GM19035 (cell line): ENCODE results near the gene TOLLIP.
A peak's percentile ranks its signal among the peaks of the same experiment; 100 is the strongest.

ENCODE experiments used
- ATAC-seq: cut with Tn5 transposase; IDR thresholded peaks from one replicate; pipeline ENCODE4 v1.9.1; 2021; ENCODE audit not compliant: unreplicated experiment

TOLLIP gene

GRCh38 chr11:1317993-1318392, 8.6 kb upstream of the TOLLIP start:
- no peak for ATAC-seq

- ATAC-seq: no peak
Measured at GRCh38 chr11:1317432-1317831, 8.0 kb upstream of the TOLLIP start.

DNA sequence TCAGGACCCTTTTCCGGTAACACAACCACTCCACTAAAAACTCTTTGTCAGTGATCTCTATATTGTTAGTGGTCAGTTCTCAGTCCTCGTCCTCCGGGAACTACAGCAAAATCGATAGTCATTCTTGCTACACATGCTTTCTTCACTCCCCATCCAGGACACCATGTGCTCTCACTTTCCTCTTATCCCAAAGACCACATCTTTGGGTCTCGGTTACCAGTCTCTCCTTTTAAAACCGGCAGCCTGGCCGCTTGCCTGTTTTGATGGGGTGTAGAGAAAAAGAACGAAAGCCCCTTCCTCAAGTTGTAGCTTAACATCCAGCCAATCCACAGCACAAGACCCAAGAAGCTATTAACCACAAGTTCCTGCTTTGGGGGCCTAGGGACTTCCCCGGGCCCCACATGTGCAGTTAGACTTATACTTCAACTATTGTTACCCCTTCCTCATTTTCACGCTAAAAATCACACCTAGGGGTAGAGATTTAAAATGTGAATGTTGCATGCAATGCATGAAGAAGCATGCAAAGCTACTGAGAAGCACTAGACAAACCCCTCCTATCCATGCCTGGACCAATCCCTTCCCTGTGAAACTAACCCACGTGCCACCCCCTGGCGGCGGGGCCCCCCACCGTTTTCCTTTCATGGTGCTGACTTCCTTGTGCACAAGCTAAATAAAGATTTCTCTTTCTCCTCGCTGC, 1.5 kb upstream of the TOLLIP start:
- no peak for ATAC-seq

DNA sequence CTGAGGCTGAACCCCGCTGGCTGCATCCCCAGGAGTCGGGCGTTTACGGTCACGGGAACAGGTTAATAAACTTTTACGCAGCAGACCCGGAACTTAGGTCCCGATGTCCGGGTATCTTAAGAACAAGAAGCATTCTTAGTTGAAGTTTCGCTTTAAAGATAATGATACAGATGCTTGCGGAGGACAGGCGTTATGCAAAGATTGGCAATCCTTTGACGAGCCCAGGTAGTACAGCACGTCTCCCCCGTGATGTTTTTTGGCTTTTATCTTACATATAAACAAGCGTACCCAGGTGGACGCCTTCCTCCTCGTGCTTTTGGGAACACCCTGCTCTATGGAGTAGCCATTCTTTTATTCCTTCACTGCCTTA, 871 bp upstream of the TOLLIP start:
- ATAC-seq: no peak

- ATAC-seq: peak; percentile 54
Measured at GRCh38 chr11:1308743-1309497, 512 bp downstream of the TOLLIP start.

DNA sequence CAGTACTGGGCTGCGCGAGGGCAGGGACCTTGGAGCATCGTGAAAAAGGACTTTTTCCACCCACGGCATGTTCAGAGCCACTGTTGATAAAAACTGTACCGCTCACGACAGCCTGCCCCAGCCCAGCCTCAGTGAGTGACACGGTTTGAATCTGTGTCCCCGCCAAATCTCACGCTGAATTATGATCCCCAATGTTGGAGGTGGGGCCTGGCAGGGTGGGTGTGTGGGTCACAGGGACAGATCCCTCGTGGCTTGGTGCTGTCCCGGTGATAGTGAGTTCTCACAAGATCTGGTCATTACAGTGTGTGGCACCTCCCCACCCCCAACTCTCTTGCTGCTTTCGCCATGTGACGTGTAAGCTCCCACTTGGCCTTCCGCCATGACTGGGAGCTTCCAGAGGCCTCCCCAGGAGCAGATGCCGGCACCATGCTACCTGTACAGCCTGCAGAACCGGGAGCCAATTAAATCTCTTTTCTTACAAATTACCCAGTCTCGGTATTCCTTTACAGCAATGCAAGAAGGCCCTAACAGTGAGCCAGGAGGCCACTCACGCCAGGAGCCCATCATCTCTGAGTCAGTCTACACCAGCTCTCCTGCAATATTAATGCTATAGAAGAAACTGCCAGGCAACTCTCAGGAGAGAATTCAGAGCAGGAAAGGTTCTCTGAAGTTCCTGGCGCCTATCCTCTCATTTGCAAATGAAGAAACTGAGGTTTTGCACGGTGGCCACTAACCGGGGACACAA, 1.3 kb downstream of the TOLLIP start:
- ATAC-seq: no peak

DNA sequence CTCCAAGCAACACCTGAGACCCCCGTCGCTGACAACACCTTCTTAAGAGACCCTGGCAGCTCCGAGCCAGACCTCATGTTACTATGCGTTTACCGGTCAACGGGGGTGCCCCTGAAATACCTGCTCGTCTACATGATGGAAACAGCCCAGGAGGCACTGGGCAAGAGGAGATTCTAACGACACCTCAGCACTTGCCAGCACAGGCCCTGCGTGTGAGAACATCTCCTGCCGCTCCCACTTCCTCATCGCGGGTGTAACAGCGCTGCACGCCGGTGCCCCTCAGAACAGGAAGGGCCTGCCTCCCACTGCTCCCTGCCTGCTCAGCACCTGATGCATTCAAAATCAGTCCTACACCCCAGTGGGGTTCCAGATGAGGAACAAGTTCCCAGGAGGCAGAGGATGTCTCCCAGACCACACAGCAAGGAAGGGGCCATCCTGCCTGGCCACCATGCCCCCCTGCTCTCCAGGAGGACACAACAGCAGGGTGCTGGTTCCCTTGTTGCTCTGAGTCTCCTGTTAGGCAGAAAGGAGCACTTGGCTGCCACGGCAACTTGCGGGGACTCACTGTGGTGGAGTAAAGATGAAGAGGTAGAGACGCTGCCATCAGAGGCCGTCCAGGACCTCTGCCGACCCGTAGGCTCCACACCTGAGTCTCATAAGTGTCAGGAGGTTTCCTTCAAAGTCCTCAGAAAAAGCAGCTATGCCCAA, 2.1 kb downstream of the TOLLIP start:
- no peak for ATAC-seq

DNA sequence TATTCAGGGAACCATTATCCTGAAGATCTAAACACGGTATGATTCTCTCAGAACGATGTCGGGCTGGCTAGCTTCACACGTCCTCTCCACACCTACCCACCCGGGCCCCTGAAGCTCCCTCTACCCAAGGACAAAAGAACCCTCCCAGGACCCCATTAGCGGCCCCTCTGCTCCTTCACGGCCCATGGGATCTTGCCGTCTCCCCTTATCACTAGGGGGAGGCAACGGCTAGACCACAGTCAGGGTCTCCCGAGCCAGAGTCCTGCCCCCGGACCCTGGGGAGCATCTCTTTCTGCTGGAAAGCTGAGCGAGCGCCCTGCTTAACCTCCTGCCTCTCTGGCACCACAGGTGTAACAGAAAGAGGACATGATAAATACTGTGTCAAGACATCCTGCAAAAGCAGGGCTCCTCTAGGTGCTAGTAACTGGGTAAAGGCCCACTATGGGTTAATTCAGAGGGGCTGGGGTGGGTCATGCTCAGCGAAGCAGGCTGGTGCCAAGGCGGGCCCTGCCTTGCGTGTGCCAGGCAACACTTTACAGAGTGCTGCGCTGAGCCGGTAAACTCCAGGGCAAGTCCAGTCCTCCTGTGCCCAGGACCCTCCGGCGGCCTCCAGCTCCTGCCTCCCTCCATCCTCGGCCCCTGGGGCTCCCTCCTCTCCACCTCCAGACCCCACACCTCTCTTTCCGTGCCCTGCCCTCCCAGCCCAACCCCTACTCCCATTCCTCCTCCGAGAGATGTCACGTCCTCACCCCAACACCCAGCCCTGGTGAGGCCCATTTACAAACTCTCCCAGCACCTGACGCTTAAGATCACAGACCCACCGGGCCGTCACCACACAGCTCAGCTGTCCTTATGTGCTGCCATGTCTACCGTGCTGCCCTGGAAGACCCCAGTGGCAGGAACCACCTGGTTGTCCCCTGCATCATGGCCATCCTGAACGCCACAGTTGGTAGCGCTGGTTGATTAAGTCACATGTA, 3.0 kb downstream of the TOLLIP start:
- ATAC-seq: no peak

GRCh38 chr11:1305501-1306056, 3.9 kb downstream of the TOLLIP start:
- ATAC-seq: no peak

DNA sequence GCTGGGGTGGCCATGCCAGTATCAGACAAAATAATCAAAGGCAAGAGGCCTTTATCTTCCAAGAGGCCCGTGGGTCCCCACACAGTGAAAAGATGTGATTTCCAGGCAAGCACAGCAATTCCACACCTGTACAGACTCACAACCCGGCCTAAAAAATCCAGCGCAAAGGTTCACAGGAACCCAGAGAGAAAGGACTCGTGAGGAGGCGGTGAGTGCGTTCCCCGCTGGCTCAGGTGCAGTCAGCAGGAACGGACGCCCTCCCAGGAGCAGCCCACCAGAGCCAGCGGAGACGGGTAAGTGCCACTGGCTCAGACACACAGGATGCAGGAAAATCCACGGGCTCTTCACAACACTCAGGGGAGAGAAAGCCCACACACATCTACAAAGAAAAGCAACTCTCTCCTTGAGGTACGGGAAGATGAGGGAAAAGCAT, 4.4 kb downstream of the TOLLIP start:
- ATAC-seq: no peak

DNA sequence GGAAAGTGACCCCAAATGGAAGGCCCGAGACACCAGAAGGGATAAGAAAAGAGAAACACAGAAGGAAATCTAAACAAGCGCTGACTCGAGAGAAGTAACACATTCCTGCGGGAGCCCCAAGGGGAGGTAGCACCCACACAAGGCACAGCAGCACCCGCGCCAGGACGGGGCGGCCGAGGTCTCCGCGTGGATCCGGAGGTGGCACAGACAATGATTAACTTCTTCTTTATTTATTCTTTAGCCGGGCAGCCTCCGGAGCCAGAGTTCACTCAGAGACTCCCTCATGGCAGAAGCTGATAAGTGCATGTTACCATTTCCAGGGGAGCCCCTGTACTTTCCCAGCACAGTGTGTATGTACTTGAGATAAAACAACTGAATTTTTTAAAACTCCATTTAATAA, 5.1 kb downstream of the TOLLIP start:
- no peak for ATAC-seq

DNA sequence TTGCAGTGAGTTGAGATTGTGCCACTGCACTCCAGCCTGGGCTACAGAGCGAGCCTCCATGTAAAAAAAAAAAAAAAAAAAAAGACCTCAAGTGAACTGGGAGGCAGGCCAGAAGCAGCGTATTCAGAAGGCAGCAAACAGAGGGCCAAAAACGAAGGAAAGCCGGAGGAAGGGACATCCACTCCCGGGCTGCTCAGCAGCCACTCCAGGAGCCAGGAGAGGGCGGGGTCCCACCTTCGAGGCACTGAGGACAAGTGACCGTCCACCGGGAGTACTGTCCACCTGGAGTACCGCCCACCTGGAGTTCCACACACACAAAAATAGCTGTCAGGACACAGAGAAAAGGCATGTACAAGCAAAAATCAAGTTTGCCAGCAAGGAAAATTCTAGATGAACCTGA, 5.5 kb downstream of the TOLLIP start:
- no peak for ATAC-seq

DNA sequence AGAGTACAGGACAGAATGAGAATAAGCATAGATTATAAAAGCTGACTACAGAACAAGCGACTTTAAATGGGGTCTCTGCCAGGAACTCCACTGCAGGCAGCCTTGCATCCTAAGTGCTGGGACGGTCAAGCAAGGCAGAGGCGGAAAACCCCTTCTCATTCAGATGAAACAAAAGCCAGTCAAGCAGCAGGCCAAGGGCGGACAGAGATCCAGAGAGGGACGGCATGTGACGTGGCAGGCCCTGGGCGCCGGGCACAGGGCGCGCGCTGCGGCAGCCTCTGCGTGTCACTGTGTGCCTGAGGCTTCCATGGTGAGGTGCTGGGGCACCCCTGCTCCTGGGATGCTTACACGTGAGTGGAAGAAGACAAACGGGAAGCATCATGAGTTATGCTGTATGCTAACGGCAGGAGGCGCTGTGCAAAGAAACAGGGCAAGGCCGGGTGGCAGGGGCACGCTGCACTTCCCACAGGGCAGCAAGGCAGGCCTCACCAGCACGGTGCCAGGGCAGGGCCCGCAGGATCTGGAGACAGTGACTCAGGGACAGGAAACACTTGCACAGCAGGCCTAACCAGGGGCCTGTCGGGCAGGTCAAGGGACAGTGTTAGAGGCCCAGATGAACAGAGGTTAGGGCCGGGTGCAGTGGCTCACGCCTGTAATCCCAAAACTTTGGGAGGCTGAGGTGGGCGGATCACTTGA, 6.2 kb downstream of the TOLLIP start:
- no peak for ATAC-seq

- ATAC-seq: no peak
Measured at GRCh38 chr11:1302461-1303125, 6.8 kb downstream of the TOLLIP start.

- no peak for ATAC-seq
Measured at GRCh38 chr11:1302041-1302460, 7.4 kb downstream of the TOLLIP start.

DNA sequence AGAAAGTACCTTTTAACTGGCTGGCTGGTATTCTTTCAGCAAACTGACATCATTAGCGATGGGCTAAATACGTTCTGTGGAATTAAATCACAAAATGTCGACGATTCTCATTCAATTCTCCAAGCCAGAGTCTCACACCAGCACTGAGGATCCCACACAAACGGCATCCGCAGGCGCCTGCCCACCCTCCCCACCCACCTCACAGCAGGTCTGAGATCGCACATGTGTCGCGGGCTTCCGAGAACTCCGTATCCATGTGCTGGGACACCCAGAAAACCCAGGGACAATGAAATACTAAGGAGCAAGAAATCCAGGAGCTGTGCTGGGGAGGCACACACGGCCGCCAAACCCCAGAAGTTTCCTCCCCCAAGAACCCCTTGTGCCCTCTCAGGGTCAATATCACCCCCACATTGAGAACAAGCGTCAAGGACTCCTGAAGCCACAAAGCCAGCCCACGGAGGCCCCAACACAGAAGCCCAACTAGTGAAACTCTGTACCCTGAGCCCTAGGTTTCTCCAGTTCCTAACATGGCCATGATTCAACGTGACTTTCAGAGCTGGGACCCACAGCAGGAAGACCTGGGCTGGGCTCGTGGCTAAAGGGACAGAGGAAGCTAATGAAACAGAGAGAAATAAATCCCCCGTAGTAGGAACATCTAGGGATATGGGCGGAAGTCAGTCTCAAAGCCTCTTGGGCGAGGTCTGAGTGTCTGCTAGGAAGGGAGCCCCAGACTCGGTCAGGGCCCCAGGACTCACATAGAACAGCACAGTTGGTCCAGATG, 8.0 kb downstream of the TOLLIP start:
- no peak for ATAC-seq

GRCh38 chr11:1300569-1301187, 8.8 kb downstream of the TOLLIP start:
- ATAC-seq: no peak
